NCI-H82 treated with DMSO at 0.1 percent for 48 hours (cell line): ENCODE data around the gene TRIP10.

Source experiments
- DNase-seq: peaks from one replicate; lab custom pipeline; 2025; ENCODE audit not compliant: unreplicated experiment; lab: John Stamatoyannopoulos, UW

TRIP10 gene

DNA sequence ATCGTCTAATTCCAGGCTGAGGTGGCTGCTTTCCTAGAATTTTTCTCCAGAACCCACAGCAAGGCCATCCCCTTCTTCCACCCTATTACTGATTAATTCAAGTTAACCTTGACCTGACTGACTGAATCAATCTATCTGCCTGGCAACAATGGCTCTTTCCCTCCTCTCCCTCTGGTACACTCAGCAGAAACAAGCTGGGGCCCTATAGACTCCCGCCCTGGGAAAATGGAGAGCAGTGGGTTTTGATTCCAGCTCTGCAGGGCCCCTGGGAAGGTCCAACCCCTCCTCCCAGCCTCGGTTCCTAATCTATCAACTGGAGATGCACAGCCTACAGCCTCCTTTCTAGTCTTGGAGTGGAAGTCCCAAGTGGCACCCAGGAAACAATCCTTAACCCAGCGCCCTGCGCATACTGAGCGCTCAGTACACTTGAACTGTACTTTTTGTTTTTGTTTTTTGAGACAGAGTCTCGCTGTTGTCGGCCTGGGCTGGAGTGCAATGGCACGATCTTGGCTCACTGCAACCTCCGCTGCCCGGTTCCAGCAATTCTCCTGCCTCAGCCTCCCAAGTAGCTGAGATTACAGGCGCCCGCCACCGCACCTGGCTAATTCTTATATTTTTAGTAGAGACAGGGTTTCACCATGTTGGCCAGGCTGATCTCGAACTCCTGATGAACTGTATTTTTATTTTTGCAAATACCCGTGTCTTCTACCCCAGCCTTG is 13.8 kb upstream of the TRIP10 start:
- no peak for DNase-seq

DNA sequence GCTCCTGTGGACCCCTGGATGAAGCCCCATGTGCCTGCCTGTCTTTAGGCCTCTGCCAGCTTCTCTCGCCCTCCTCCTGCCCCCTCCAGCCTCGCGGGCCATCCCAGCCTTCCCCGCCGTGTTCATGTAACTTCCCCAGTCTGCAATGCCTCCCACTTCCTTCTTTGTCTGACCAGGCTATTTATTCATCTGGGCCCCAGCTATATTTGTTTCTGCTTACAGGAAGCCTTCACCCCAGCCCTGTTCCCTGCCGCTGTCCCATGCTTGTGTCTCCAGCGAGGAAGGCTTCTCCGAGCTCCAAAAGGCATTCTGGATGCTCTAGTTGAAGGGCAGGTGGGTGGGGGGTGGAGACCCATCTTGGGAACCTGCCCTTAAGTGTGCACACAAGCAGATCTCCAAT is 11.1 kb upstream of the TRIP10 start:
- DNase-seq, result no peak

DNA sequence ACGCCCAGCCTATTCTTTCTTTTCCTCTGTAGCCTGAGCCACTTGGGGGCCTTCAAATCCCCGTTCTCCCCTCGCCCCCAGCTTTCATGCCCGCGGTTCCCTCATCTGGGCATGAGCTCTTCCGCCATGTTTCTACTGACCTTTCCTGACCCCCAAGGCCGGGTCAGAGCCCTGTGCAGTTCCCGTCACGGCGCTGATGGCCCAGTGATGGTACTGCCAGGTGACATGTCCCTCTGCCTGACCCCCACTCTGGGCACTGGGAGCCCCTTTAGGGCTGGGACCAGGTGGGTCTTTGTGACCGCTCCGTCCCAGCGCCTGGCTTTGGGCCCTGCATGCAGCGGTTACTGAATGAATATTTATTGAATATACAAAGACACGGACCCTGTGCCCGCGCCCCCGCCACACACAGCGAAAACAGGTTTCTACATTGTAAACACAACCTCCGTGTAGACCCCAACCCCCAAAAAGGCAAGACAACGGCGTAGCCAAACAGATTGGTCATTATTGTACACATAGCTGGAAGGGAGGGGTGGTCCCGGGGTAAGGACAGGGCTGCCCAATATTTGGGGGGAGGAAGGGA is 9.8 kb upstream of the TRIP10 start:
- no peak for DNase-seq

DNA sequence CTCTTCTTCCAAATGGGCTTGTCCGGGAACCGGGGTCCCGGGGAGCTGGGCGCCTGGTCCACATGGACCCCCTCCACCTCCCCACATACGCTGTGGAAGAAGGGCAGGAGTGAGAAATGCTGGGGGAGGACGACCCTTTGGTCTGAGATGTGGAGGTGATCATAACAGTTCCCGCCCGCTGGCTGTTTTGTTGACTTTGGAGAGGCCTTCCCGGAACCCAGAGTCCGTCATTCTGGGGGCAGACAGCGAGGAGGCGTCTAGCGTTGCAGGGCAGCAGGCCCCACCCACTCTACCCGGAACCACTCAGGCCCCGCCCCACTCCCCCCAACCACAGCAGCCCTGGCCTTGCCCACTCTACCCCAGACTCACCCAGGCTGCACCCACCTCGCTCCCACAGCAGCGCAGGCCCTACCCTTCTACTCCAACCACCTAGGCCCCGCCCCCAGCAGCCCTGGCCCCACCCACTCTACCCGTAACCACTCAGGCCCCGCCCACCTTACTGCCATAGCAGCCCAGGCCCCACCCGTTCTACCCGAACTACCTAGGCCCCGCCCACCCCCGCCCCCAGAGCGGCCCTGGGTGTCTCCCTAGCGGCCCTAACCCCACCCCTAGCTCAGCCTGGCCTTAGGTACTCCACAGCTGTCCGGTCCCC is 9.2 kb upstream of the TRIP10 start:
- no peak for DNase-seq

DNA sequence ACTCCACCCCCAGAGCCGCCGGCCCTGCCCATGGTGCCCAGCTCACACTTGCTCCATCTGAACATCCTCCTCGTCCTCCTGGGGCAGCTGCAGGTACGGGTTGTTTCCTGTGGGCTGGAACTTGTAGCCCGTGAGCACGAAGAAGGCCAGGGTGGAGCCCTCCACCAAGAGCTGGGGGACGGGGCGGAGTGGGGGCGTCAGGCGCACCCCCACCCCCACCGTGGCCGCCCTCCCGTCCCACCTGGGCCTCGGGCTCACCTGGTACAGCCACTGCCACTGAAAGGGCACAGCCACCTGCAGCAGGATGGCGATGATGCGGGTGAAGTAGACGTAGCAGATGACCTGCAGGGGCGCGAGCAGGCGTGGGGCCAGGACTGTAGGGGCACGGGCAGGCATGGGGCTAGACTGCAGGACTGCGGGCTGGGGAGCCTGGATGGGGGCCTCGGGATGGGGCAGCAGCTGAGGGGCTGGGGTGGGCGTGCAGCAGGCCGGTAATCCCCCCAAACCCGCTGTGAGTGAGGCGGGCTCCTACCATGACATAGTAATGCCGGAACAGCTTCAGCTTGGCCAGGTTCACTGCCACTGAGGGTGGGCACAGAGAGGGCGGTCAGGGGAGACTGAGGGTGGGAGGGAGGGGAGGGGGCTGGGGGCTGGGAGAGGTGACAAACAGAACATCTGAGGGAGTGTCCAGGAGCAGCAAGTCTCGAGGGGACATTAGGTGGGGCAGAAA is 8.4 kb upstream of the TRIP10 start:
- no peak for DNase-seq

DNA sequence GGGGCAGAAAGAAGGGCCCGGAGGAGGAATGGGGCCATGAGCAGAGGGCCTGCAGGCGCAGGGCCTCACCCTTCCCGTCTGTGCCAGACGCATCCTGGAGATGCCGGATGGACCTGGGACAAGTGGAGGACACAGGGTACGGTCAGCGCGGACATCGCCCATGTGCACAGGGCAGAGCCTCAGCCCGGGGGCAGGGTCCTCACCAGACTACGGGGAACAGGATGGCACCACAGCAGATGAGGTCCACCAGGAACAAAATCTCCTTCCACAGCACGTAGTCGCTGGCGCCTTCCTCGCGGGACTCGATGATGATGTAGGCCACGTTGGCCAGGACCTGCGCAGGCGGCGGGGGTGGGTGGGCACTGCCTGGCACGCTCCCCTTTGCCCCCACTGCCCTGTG is 7.7 kb upstream of the TRIP10 start:
- no peak for DNase-seq

DNA sequence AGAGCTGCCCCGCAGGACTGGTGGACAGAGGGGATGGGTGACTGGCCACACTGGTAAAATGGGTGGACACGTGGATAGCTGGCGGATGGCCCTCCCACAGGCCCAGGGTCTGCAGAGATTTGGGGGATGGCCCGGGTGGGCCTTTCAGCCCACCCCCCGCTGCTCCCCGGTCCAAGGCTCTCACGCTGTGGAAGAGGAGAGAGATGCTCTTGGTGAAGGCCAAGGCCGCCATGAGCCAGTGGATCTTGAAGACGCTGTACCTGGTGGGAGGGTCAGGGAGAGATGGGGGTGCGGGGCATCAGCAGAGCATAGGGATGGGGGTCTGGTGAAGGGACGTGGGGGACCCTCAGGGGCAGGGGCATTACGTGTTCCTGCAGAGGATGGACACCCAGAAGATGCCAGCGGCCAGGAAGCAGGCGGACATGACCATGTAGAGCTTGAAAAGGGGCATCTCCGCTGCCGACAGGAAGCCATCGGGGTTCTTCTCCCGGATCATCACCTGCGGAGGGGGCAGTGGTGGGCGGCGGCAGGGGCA is 6.6 kb upstream of the TRIP10 start:
- no peak for DNase-seq

DNA sequence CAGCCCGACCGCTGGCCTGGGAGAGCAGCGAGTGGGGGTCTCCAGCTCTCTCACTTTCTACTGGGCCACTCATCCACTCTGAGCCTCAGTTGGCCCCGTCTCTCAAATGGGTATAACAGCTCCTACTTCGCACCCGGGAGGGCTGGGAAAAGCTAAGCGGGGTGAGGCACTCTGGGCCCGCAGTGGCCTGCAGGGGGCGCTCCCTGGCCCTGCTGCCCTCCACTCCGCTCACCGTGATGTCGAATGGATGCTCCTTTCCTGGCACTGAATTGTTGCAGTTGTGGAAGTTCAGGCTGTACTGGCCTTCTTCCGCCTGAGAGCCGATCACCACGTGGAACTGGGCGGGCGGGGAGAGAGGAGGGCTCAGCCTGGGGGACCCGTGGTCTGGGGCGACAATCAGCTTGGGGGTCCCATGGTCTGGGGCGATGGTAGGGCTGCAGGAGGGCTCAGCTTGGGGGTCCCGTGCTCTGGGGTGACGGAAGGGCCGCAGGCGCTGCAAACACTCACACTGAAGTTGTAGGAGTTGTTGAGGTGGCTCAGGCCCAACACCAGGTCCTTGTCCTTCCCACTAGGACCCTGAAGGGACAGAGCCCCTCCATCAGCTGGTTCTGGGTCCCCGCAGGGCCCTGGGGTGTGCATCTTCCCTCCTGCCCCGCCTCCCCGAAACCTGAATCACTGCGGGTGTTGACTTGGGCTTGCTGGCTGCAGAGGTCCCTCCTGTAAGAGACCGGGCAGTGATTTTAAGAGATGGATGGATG is 6.0 kb upstream of the TRIP10 start:
- no peak for DNase-seq

DNA sequence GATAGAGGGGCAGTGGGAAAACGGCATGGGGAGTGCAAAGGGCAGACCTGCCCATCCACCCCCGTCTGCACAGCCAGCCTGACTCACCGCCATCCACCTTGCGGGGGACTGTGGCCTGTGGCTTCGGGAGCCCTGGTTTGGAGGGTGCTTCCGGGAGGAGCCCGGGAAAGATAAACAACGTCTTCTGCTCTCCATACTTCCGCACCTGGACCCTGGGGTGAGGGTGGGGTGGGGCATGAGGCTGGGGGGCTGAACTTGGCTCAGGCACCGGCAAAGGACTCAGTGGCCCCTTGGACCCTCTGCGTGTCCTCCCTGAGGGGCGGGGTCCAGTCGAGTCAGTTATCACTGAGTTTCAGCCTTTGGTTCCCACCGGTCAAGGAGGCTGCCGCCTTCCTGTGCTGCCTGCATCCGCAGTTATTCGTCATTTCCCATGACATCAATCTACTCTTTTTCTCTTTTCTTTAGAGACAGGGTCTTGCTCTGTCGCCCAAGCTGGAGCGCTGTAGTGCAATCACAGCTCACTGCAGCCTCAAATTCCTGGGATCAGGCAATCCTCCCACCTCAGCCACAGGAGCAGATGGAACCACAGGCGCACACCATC is 5.3 kb upstream of the TRIP10 start:
- no peak for DNase-seq

DNA sequence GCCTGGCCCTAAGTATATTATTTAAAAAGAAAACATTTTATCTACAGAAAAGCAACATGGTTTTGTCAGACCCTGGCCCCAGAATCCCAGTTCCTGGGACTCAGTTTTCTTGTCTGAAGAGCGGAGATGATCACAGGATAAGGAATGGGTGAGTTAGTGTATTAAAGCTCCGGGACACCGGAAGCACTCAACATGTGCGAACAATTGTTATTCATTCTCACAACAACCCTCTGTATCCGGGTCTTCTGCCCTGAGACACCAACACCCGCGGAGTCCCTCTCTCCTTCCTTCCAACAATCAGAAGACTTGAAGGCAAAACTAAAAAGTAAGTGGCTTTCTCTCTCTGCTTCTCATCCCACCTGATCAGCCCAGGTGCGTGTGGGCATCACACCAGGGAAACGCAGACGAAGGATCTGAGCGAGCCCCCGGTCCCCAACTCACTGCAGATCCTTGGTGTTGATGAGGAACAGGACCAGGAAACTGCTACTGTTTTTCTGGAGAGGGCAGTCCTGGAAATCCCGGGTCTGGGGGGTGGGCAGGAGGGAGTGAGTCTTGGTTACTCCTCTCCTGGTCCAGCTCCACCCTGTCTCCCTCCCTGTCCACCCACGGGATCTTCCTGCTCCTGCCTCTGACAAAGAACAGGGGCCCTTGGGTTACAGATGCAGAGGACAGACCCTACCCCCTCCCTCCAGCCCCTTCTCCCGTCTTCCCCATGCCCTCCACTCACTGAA is 4.1 kb upstream of the TRIP10 start:
- no peak for DNase-seq

DNA sequence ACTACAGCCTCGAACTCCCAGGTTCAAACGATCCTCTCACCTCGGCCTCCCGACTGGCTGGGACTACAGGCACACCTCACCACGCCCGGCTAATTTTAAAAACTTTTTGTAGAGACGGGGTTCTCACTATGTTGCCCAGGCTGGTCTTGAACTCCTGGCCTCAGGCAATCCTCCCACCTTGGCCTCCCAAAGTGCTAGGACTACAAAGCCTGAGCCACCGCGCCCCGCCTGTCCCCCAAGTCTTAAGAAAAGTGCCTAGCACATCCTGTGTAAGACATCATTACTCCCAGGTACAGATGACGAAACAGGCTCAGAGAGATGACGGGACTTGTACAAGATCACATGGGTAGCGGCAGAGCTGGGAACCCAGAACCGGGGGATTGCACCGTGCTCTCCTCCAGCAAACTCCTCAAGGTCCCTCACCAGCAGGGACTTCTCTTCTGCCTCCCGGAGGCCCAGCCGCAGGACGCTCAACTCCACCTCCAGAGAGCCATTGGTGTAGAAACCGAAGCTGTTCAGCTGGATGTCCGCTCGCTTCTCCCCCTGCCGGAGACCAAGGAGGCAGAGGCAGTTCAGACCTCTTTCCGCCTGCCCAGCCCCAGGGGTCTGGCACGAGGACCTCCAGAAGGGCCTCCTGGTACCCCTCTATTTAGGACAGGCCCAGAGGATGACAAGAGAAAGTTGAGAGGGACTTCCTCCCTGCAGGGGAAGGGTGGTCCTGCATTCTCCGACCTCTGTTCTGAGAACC is 3.1 kb upstream of the TRIP10 start:
- no peak for DNase-seq

DNA sequence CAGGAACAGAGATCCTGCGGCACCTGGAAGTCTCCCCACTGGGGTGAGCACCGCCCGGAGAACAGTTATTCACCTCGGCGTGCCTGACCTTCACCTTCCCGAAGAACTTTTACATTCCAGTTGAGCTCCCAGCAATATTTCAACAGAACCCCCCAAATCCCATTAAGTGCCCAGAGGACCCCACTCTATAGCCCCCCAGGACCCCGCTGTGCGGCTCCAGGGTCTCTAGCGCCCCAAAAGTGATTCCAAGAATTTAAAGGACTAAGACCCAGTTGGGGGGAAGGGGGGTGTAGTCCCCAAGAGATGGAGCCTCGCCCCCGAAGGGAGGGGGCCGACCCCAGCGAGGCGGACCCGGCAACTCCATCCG is 2.6 kb upstream of the TRIP10 start:
- no peak for DNase-seq

DNA sequence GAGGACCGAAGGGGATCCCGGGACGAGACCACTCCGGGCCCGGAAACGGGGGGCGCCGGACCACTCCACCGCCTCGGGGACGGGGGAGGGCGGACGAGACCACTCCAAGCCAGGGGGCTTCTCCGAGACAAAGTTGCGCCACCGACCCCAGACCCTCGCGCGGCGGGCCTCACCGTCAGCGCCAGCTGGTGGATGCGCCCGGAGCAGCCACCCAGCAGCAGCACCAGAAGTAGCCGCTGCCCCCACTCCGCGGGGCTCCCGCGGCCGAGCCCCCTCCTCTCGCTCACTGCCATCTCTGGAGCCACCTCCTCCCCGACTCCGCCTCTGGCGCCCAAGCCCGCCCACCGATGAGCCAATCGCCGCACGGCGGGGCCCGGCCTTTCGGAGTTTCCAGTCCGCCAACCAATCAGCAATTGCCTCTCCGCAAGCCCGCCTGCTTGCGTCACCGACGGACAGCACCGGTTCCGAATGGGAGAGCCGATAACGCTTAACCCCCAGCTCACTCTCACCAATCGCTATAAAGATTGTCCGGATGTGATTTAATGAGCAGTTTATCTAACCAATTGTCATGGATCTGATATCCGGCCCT is 2.1 kb upstream of the TRIP10 start, which contains the start of gene GPR108:
Gene GPR108, minus strand, starts transcription at position 297 of the 589 bp plus-strand sequence. Its CDS starts 4 bp downstream, at position 293.
- peak; percentile 97 for DNase-seq

DNA sequence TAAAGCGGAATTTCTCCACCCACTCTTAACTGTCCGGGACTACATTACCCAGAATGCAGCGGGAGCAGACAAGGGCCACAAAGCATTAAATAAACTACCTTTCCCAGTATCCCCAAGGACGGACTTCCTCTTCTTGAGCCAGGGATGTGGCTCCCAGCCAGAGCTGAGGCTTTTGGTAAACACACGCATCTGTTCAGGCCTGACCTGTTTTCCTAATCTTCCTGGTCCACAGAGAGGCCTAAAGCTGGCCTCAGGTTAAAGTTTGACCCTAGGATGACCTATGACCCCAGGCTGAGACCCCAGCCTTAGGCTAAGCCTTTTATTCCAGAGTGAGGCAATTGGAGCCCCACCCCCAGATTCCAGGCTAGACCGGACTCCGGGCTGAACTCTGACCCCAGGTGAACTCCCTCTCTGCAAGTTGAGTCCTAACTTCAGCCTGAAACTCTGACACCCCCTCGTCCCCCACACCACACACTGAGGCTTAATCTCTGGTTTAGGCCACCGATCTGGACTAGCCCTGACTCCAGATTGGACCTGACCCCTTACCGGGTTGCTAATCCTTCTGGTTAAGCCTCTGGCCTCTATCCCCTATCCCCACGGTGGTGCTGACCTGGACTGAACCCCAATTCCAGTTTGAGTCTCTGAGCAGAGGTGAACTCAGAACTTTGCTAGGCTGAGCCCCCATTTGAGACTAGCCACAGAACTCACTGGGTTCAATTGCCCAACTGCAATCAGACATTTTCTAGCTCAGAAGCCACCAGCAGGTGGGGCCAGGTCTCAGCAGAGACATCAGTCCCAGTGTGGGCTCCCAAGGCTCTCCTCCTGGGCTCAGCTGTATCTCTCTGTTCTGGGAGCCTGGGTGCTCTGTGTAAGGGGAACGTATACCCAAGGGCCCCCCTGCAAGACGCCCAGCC is 1.4 kb upstream of the TRIP10 start:
- peak; percentile 83 for DNase-seq

DNA sequence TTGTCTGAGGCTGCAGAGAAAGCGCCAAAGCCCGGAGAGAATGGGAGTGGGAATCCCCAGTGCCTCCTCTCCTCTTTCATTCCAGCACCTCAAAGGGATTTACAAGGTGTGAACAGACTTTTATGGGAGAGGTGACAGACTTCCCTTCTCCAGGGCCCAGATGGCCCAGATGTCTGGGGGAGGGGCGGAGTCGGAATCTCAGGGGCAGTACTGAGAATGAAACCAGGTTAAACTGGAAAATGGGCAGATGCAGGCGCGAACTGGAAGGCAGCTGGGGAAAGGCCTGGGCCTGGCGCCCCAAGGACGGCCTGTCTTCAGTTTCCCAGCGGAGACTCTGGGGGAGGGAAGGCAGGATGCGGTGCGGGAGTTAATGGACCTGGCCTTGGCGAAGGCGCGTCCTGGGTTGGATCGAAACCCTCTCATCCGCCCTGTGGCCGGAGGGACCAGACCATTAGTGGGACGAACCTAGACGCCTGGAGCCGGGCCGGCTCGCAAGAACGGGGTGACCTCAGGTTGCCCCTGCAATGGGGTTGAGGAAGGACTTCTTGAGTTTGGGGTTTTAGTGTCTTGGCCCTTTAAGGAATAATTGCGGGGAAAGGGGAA is 592 bp upstream of the TRIP10 start:
- DNase-seq, result peak; percentile 83

DNA sequence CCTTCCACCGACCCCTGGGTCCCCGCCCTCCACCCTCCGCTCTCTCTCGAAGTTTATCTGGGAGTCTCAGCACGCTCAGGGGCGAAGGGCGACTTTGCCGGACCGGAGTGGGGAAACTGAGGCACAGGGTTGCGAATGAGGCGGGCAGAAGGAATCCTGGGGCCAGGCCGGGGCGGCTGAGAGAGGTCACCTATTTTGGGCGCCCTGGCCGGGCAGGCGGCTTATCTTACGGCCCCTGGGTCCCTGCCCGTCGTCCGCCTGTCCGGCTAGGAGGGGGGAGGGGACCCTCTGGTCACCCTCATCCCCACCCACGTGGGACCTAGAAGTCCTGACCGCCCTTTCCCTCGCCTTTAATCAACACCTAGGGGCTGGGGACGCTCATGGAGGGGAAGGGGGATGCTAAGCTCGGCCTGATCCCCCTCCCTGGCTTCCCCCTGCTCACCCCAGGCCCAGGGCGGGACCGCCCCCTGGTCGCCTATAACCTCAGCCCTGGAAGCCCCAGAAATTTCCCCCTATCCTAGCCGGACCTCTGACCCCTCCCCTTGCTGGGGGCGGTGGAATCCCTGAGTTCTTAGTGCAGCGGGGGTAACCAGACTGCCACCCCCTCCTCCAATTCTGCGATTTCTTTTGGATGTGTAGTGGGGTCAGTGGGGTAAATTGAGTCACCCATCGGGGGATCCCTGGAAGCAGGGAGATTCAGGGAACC is 556 bp downstream of the TRIP10 start:
- DNase-seq, result no peak
